ENCODE measurements around the gene GLRB.
A peak's percentile ranks its signal among the peaks of the same experiment; 100 is the strongest.
"Not testable (repeated sequence)": the region's sequence is repeated elsewhere in the genome, so short reads cannot be mapped to it uniquely, and the experiment has no call there.

Gene GLRB

DNA sequence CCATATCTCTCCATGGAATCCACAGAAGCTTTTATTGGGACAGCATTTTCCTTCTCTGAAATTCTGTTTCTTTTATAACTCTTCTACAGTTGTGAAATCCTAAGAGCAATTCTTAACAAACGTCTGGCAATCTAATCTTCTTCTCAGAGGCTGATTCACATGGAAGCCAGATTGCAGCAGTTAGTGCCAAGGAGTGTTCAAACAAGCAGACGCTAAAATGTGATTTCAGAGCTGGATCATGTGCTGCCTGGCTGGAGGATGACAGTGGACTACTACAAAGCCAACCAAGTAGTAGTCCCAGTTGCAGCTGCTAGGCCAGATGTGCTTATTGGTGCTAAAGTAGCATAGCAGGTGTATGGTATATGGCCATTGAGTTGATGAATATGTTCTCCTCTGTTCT lies 27.7 kb upstream of the GLRB start:
- Mint-ChIP-seq H3K36me3 (ENCODE audit: low read depth) (no peaks in the 10 kb centered on the region), H3K27ac (no peak overlapping the region), H3K9me3 (no peaks in the 10 kb centered on the region), H3K27me3 (ENCODE audit: low read depth, poor library complexity) (no peaks in the 10 kb centered on the region), H3K4me3 (no peak overlapping the region), H3K4me1 (peaks cover under 1% of the 10 kb centered on the region)
- no peak for DNase-seq
- TF ChIP-seq, protein P1, sequence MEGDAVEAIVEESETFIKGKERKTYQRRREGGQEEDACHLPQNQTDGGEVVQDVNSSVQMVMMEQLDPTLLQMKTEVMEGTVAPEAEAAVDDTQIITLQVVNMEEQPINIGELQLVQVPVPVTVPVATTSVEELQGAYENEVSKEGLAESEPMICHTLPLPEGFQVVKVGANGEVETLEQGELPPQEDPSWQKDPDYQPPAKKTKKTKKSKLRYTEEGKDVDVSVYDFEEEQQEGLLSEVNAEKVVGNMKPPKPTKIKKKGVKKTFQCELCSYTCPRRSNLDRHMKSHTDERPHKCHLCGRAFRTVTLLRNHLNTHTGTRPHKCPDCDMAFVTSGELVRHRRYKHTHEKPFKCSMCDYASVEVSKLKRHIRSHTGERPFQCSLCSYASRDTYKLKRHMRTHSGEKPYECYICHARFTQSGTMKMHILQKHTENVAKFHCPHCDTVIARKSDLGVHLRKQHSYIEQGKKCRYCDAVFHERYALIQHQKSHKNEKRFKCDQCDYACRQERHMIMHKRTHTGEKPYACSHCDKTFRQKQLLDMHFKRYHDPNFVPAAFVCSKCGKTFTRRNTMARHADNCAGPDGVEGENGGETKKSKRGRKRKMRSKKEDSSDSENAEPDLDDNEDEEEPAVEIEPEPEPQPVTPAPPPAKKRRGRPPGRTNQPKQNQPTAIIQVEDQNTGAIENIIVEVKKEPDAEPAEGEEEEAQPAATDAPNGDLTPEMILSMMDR (IDR thresholded peaks at IDR 0.05): no peak

DNA sequence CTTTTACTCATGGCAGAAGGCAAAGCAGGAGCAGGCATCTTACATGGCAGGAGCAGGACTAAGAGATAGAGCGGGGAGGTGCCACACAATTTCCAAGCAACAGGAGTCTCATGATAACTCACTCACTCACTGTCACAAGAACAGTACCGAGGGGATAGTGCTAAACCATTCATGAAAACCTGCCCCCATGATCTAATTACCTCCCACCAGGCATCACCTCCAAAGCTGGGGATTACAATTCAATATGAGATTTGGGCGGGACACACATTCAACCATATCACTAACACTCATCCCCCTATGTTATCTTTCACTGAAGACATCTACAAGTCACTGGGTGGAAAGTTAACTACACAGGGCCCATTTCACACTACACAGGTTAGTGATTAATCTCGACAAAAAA lies 25.4 kb upstream of the GLRB start:
- Mint-ChIP-seq H3K36me3 (ENCODE audit: low read depth) (no peaks in the 10 kb centered on the region), H3K4me3 (no peak overlapping the region), H3K4me1 (no peaks in the 10 kb centered on the region), H3K27ac (no peak overlapping the region), H3K9me3 (no peaks in the 10 kb centered on the region), H3K27me3 (ENCODE audit: low read depth, poor library complexity) (no peaks in the 10 kb centered on the region)
- no peak for DNase-seq
- TF ChIP-seq, protein P1 (IDR thresholded peaks at IDR 0.05): no peak

DNA sequence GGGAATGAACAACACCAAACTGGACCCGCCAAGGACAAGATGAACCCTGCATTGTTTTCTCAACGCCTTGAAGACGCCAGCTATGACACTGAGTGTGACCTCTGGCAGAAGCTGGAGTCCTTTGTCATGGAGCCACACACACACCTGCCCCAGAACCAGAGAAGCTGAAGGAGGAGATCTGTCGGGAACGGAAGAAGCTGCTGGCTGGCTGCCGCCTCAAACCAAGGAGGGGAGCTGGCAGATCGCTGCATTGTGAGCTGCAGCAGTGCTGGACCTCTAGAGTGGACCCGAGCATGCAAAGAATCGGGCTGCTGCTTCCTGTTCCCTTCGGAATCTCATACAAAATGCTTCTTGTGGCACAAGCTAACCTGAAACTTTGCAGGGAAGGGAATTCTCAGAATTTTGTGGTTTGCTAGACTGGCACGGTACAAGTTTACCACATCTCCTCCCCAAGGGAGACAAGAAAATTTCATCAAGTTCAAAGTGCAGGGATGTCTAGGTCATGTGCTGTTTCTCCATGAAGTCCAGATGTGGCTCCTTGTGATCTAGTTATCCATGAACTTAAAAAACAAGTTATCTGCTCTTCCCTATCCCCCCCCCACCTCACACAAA lies 23.4 kb upstream of the GLRB start:
- TF ChIP-seq, protein P1 (IDR thresholded peaks at IDR 0.05): no peak
- Mint-ChIP-seq H3K27me3 (ENCODE audit: low read depth, poor library complexity) (no peaks in the 10 kb centered on the region), H3K36me3 (ENCODE audit: low read depth) (no peaks in the 10 kb centered on the region), H3K4me3 (no peak overlapping the region), H3K4me1 (peaks cover 4% of the 10 kb centered on the region), H3K9me3 (no peaks in the 10 kb centered on the region), H3K27ac (no peak overlapping the region)
- no peak for DNase-seq

DNA sequence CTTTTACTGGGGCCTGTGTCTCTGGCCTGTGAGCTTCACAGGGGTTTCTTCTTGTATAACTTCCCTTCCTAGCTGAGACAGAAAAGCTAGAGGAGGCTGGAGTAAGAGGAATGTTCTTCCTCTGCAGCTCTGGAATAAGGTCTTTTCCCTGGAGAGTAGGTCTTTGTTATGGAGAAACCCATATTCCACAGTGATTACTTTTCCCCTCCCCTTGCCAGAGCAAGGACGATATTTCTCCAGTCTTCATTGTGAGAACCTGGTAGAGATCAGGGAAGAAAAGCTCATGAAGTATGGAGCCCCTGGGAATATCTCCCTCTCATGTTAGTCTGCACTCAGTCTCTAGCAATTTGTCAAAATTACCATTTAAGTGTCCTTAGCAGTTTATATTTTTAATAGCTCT lies 18.7 kb upstream of the GLRB start:
- no peak for DNase-seq
- H3K27me3 Mint-ChIP-seq (ENCODE audit: low read depth, poor library complexity): no peaks in the 10 kb centered on the region
- no peaks in the 10 kb centered on the region for H3K36me3 Mint-ChIP-seq (ENCODE audit: low read depth)
- H3K9me3 Mint-ChIP-seq: no peaks in the 10 kb centered on the region
- no peak overlapping the region for H3K4me3 Mint-ChIP-seq
- TF ChIP-seq, protein P1 (IDR thresholded peaks at IDR 0.05): no peak
- H3K4me1 Mint-ChIP-seq: peaks cover 4% of the 10 kb centered on the region
- H3K27ac Mint-ChIP-seq: peak overlapping the region; percentile 8

DNA sequence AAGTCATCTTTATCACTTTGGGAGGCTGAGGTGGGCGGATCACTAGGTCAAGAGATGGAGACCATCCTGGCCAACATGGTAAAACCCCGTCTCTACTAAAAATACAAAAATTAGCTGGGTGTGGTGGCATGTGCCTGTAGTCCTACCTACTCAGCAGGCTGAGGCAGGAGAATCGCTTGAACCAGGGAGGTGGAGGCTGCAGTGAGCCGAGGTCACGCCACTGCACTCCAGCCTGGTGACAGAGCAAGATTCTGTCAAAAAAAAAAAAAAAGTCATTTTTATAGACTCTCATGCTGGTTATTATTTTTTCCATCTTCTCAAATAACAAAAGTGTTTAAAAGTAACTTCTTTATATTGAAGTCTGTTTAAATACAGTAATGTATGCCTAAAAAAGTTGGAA lies 17.1 kb upstream of the GLRB start:
- H3K4me3 Mint-ChIP-seq: not testable (repeated sequence)

DNA sequence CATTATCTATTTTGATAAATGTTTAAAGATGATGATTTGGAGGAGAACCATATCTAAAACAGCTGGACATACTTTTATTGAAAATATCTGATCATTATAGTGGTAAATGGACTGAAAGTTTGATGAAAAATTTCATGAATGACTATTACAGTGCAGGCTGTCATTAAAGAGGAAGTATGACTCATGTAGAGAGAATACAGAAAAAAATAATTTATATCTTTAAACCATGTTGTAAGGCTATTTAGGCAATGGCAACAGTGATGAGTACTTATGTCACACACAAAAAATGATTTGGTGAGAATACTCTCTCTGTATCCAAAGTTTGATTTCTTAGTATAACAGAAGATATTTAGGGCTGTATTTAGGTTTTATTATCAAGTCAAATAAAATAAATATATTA lies 3.9 kb upstream of the GLRB start:
- no peaks in the 10 kb centered on the region for H3K36me3 Mint-ChIP-seq (ENCODE audit: low read depth)
- no peaks in the 10 kb centered on the region for H3K9me3 Mint-ChIP-seq
- peaks cover 8% of the 10 kb centered on the region for H3K4me1 Mint-ChIP-seq
- no peak for DNase-seq
- H3K4me3 Mint-ChIP-seq: no peak overlapping the region
- H3K27ac Mint-ChIP-seq: no peak overlapping the region
- H3K27me3 Mint-ChIP-seq (ENCODE audit: low read depth, poor library complexity): peaks cover 41% of the 10 kb centered on the region
- TF ChIP-seq, protein P1 (IDR thresholded peaks at IDR 0.05): no peak

More for the DNA sequence above, 17.1 kb upstream of the GLRB start:
- not testable (repeated sequence) for H3K27ac Mint-ChIP-seq; DNase-seq; H3K9me3 Mint-ChIP-seq; H3K36me3 Mint-ChIP-seq (ENCODE audit: low read depth); H3K4me1 Mint-ChIP-seq; H3K27me3 Mint-ChIP-seq (ENCODE audit: low read depth, poor library complexity)

Measured in nephron progenitor cell (in vitro differentiated cells).